Measurements from ENCODE around the gene SUMF1.

DNA sequence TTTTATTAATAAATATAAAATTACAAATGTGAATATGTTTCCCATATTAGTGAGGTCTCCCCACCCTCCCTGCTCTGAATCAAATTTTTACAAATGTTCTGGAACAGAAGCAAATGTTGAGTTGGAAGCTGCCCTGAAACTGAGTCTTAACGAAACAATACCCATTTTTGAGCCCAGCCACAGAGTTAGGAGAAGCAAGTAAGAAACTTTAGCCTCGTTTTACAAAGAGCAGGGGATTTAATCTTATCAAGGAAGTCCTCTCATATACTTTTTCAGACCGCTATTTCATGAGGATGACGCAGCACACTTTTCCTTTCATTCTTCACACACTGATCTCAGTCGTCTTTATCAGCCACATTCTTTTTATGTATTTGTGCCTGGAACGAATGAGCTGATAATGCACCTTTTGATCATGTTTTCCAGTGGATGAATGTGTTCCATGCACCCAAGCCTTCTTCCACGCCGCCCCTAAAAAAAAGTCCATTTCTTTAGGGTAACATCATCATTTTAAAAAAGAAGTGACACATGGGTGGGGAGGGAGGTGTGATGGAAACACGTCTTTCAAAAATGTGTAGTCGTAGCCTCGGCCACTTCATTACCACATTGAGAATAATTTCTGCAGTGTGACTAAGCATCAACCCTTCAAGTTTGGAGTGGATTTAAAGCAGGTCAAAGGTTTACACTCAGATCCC is 115.8 kb downstream of the SUMF1 start:
- TF ChIP-seq CTCF (IDR thresholded peaks at IDR 0.05; ENCODE audit: low read depth, low read length, missing input control) (no peak), EGR1 (IDR thresholded peaks at IDR 0.05; ENCODE audit: low read depth in 2 of 2) (no peak), ZBTB33 (IDR thresholded peaks at IDR 0.05) (no peak), GABPA (IDR thresholded peaks at IDR 0.05 in 1 of 2, conservative IDR thresholded peaks at IDR 0.05 in 1 of 2) (no peak), RXRA (IDR thresholded peaks at IDR 0.05) (no peak), JUND (IDR thresholded peaks at IDR 0.05) (no peak), RAD21 (IDR thresholded peaks at IDR 0.05) (no peak)
- TF ChIP-seq, protein P1, sequence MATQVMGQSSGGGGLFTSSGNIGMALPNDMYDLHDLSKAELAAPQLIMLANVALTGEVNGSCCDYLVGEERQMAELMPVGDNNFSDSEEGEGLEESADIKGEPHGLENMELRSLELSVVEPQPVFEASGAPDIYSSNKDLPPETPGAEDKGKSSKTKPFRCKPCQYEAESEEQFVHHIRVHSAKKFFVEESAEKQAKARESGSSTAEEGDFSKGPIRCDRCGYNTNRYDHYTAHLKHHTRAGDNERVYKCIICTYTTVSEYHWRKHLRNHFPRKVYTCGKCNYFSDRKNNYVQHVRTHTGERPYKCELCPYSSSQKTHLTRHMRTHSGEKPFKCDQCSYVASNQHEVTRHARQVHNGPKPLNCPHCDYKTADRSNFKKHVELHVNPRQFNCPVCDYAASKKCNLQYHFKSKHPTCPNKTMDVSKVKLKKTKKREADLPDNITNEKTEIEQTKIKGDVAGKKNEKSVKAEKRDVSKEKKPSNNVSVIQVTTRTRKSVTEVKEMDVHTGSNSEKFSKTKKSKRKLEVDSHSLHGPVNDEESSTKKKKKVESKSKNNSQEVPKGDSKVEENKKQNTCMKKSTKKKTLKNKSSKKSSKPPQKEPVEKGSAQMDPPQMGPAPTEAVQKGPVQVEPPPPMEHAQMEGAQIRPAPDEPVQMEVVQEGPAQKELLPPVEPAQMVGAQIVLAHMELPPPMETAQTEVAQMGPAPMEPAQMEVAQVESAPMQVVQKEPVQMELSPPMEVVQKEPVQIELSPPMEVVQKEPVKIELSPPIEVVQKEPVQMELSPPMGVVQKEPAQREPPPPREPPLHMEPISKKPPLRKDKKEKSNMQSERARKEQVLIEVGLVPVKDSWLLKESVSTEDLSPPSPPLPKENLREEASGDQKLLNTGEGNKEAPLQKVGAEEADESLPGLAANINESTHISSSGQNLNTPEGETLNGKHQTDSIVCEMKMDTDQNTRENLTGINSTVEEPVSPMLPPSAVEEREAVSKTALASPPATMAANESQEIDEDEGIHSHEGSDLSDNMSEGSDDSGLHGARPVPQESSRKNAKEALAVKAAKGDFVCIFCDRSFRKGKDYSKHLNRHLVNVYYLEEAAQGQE (IDR thresholded peaks at IDR 0.05) = no peak
- TF ChIP-seq, protein P2, sequence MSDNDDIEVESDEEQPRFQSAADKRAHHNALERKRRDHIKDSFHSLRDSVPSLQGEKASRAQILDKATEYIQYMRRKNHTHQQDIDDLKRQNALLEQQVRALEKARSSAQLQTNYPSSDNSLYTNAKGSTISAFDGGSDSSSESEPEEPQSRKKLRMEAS (IDR thresholded peaks at IDR 0.05) = no peak
